ENCODE results near the gene MYO15B.
"Not testable (repeated sequence)": the region's sequence is repeated elsewhere in the genome, so short reads cannot be mapped to it uniquely, and the experiment has no call there.

The MYO15B gene

DNA sequence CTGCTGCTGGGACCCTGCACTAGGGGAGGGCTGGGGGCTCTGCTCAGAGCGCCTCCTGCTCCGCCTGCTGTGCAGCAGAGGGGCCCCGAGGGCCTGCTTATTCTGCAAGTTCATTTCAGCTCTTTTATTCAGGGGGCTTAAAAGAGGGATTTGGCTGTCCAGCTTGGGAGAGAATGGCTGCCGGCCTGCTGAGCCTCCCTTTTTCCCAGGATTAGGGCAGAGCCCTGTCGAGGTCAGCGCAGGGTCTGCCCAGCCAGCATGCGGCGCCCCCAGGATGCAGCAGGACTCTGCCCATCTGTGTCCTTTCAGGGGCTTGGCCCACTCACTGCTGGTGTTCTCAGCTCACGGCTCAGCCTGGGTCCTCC lies 46.8 kb downstream of the MYO15B start:
- no peak for DNase-seq (ENCODE audit: low read depth in 2 of 2)
- no peak overlapping the region for H3K4me3 ChIP-seq (replicated peaks in 1 of 2; ENCODE audit: low read depth in 2 of 2, low read length in 2 of 2)
- TF ChIP-seq, protein P1, sequence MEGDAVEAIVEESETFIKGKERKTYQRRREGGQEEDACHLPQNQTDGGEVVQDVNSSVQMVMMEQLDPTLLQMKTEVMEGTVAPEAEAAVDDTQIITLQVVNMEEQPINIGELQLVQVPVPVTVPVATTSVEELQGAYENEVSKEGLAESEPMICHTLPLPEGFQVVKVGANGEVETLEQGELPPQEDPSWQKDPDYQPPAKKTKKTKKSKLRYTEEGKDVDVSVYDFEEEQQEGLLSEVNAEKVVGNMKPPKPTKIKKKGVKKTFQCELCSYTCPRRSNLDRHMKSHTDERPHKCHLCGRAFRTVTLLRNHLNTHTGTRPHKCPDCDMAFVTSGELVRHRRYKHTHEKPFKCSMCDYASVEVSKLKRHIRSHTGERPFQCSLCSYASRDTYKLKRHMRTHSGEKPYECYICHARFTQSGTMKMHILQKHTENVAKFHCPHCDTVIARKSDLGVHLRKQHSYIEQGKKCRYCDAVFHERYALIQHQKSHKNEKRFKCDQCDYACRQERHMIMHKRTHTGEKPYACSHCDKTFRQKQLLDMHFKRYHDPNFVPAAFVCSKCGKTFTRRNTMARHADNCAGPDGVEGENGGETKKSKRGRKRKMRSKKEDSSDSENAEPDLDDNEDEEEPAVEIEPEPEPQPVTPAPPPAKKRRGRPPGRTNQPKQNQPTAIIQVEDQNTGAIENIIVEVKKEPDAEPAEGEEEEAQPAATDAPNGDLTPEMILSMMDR (IDR thresholded peaks at IDR 0.05; ENCODE audit: low read depth, low read length) = no peak

DNA sequence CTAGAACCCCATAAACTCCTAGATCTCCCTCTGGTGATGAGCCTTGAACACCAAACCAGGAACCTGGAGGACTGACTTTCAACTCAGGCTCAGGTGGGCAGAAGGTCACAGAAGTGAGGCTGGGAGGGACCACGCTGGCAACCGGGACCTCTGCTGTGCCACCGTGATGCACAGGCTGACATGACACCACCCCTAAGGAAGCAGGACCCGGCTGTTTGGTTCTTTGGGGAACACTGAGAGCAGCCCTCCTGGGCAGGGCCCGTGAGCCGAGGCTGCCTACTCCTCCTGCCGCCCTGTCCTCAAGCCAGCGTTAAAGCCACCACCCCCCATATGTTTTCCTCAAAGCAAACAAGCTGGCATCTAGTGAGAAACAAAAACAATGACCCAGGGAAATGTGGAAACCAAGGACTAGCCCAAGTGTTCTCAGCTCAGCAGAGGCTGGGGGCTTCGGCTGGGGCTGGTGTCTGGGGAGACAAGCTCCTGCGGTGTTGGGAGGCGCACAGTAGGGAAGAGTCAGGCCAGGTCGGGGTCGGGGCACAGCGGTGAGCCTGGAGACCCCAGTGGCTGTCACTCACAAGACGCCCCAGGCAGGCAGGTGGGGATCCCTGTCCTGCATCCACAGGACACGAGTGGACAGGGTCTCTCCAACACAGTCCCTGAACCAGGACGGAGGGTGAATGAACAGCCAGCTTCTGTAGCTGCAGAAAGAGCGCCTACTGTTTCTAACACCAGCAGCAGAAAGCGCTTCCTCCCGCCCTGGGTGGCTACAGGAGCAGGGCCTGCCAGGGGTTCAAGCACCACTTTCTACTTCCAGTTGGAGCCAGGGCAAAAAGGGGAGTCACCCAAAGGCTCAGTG lies 47.4 kb downstream of the MYO15B start:
- H3K4me3 ChIP-seq (replicated peaks in 1 of 2; ENCODE audit: low read depth in 2 of 2, low read length in 2 of 2) = no peak overlapping the region
- DNase-seq (ENCODE audit: low read depth in 2 of 2) = no peak
- TF ChIP-seq, protein P1 (IDR thresholded peaks at IDR 0.05; ENCODE audit: low read depth, low read length) = no peak

DNA sequence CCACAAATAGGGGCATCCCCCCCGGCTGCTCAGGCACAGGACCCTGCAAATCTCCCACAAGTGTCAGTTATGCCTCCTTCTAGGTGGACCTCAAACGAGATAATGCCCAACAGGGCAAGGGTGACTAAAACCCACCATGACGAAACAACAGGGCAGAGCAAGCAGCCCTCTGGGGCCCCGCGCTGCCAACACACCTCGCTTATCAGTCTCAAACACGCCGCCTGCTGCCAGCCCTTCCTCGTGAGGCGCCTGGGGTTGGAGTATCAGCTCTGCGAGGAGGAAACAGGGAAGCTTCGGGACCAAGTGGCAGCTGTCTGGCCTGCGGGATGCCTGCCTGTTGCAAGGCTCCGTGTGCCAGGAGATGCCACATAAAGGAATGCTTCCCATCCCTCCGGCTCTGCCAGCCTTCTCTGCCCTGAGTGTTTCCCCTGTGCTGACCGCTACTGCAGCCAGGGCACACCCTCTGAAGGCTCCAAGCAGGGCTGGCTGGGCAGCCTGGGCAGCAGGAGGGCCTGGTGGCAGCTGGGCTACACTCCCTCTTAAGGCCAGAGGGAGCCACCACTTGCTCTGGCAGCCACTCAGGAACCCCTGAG lies 48.1 kb downstream of the MYO15B start:
- H3K4me3 ChIP-seq (replicated peaks in 1 of 2; ENCODE audit: low read depth in 2 of 2, low read length in 2 of 2) = no peak overlapping the region
- no peak for DNase-seq (ENCODE audit: low read depth in 2 of 2)
- TF ChIP-seq, protein P1 (IDR thresholded peaks at IDR 0.05; ENCODE audit: low read depth, low read length) = no peak

DNA sequence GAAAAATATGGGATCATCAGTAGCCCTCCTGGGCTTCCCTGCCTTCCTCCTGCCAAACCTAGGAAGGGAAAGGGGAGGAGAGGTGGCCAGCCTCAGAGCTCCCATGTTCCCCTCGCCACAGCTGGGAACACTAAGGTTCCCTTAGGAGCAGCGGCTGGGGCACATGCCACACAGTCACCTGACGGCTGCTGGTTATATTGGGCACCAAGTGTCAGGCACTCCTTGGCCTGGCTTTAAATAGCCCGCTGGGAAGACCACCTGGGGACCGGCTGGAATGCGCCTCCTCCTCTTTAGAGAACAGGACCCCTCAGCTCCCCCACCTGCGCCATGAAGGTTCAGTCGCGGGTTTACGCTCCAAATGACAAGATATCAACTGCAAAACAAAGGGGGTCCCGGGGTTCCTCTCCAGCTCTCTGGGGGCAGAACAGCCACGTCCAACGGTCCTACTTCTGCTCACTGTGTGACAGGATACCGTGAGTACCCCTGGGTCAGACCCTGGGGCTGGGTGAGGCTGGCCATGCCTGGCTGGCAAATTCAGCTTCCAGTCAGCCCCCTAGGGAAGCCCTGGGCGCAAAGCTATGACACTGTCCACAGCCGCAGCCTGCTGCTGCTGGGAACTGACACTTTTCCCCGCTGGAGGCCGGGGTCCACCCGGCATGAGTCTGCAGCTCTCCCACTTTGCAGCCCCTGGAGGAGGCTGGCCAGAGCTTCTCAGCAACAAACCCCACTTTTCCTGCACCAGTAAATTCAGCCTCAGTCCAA lies 49.0 kb downstream of the MYO15B start:
- no peak for DNase-seq (ENCODE audit: low read depth in 2 of 2)
- TF ChIP-seq, protein P1 (IDR thresholded peaks at IDR 0.05; ENCODE audit: low read depth, low read length) = no peak
- H3K4me3 ChIP-seq (replicated peaks in 1 of 2; ENCODE audit: low read depth in 2 of 2, low read length in 2 of 2) = no peak overlapping the region

DNA sequence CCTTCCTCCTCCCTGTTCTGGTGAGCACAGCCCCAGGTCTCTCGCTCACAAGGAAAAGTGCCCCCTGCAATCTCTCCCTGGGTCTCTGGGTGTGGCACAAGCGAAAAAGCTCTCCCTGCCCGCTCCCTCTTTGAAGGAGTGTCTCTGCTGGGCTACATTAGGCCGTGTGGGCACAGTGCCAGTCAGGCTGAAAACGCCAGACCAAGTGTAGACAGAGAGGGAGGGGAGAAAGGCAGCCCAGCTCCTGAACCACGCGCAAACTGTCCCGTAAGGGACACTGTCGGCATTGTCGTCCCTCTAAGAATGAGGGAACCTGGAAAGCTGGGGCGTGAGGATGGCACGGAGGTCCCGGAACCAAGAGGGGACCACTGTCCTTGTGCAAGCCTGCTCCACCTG lies 49.5 kb downstream of the MYO15B start:
- H3K4me3 ChIP-seq (replicated peaks in 1 of 2; ENCODE audit: low read depth in 2 of 2, low read length in 2 of 2) = no peak overlapping the region

DNA sequence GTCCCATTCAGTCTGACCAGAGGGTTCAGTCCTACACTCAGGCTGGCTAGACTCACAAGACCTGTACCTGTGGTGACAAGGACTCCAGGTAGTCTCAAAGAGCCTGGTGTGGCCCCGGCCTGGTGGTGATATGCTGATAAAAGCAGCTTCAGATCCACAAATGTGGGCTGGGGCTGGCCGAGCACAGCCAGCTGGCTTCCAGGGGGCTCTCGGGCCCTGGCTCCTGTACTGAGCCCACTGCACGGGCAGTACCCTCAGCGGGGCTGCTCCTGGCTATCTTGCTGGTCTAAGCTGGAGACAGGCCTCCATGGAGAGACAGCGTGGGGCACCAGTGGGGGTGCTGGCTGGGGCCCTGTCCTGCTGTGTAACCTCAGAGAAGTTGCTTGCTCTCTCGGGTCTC lies 50.0 kb downstream of the MYO15B start:
- TF ChIP-seq, protein P1 (IDR thresholded peaks at IDR 0.05; ENCODE audit: low read depth, low read length) = no peak
- no peak for DNase-seq (ENCODE audit: low read depth in 2 of 2)
- H3K4me3 ChIP-seq (replicated peaks in 1 of 2; ENCODE audit: low read depth in 2 of 2, low read length in 2 of 2) = no peak overlapping the region

More for the DNA sequence above, 49.5 kb downstream of the MYO15B start:
- DNase-seq (ENCODE audit: low read depth in 2 of 2) = no peak
- TF ChIP-seq, protein P1 (IDR thresholded peaks at IDR 0.05; ENCODE audit: low read depth, low read length) = no peak

DNA sequence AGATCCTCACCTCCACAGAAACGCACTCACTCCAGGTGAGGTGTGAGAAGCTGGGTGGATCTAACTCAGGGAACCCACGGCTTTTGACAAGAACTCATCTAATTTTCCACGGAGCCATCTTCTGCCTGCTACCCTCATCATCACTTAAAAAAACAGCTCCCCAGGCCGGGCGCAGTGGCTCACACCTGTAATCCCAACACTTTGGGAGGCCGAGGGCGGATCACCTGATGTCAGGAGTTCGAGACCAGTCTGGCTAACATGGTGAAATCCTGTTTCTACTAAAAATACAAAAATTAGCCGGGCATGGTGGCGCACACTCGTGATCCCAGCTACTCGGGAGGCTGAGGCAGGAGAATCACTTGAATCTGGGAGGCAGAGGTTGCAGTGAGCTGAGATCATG lies 50.4 kb downstream of the MYO15B start:
- H3K4me3 ChIP-seq (replicated peaks in 1 of 2; ENCODE audit: low read depth in 2 of 2, low read length in 2 of 2); DNase-seq (ENCODE audit: low read depth in 2 of 2): not testable (repeated sequence)
